Activated CD4-positive, alpha-beta T cell treated with anti-CD3 and anti-CD28 coated beads, Interleukin-2, amount 10 ng/mL, durations not matched to agents 7 days and 5 days (primary cell): ENCODE measurements around the gene ALDH7A1. TPM values are rescaled to one million over a fixed set of nuclear protein-coding genes. Genes with fewer than 3 reads are reported as not detected.

ENCODE experiments used
- CTCF ChIA-PET: fragments of 350-600 bp; sonication (Branson Sonifier 250); formaldehyde crosslinking; loops from one replicate; lab custom pipeline; 2021; ENCODE audit warnings: antibody characterized with exemption; lab: Charles Lee
- POLR2A ChIA-PET: fragments of 350-600 bp; sonication (Branson Sonifier 250); formaldehyde crosslinking; loops from one replicate; lab custom pipeline; 2021; ENCODE audit warnings: antibody characterized with exemption; lab: Charles Lee
- DNase-seq: peaks from one replicate; pipeline ENCODE4 v3.0.0-alpha.2; 2020
- H3K27ac Mint-ChIP-seq: one replicate; pipeline ENCODE4 v1.8.0; 2021; ENCODE audit warnings: mild to moderate bottlenecking, moderate library complexity, mixed read lengths
- H3K27me3 Mint-ChIP-seq: one replicate; pipeline ENCODE4 v1.8.0; 2021; ENCODE audit warnings: mixed read lengths
- H3K36me3 Mint-ChIP-seq: one replicate; pipeline ENCODE4 v1.8.0; 2021; ENCODE audit warnings: low read depth, mixed read lengths
- H3K4me1 Mint-ChIP-seq: one replicate; pipeline ENCODE4 v1.8.0; 2021; ENCODE audit warnings: mixed read lengths
- H3K4me3 Mint-ChIP-seq: one replicate; pipeline ENCODE4 v1.8.0; 2021; ENCODE audit warnings: mild to moderate bottlenecking, moderate library complexity, mixed read lengths
- H3K9me3 Mint-ChIP-seq: one replicate; pipeline ENCODE4 v1.8.0; 2021; ENCODE audit warnings: mixed read lengths
- total RNA-seq, 2 experiments: library from RNA; stranded (reverse); gene quantifications; one replicate each; pipeline ENCODE4 v1.2.3, GENCODE V29; 2021

Gene ALDH7A1
- total RNA-seq, 2 experiments from 2014 or later: 2.7 to 3.6 TPM

DNA sequence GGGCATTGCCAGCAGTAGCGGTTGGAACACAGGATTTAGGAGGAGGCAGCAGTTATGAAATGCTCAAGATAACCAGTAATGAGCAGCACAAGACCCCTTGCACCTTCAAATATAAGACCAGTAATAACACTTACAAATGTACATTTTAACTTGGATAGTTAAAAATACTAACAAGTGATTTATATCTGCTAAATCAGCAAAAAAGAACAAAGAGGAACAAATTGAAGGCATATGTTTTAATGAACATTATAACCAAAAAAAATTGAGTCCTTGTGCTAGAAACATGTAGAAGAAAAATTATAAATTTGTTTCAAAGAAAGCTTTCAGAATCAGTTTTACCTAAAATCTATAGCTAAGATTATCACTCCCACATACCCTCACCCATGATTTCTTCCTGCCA, 52.0 kb downstream of the ALDH7A1 start:
- Mint-ChIP-seq H3K4me3 (no peak overlapping the region), H3K27me3 (peaks cover 2% of the 10 kb centered on the region), H3K9me3 (no peaks in the 10 kb centered on the region), H3K36me3 (no peaks in the 10 kb centered on the region), H3K27ac (no peak overlapping the region), H3K4me1 (no peaks in the 10 kb centered on the region)
- POLR2A ChIA-PET: no interaction called here
- no peak for DNase-seq
- CTCF ChIA-PET: interaction anchor here (0.8 to 1.5 kb wide), 3 partner anchors 201 to 801 kb away, joined by 3 to 4 read pairs (median 4); no protein-coding TSS in a partner anchor

GRCh38 chr5:126542441-126542840, 52.6 kb downstream of the ALDH7A1 start:
- H3K4me3 Mint-ChIP-seq: no peak overlapping the region
- POLR2A ChIA-PET: no interaction called here
- no peaks in the 10 kb centered on the region for H3K4me1 Mint-ChIP-seq
- H3K27ac Mint-ChIP-seq: no peak overlapping the region
- H3K27me3 Mint-ChIP-seq: peaks cover 2% of the 10 kb centered on the region
- CTCF ChIA-PET: interaction anchor here (1.5 kb wide), 1 partner anchor 205 kb away, joined by 4 read pairs; no protein-coding TSS in a partner anchor
- DNase-seq: no peak
- no peaks in the 10 kb centered on the region for H3K36me3 Mint-ChIP-seq
- H3K9me3 Mint-ChIP-seq: no peaks in the 10 kb centered on the region

GRCh38 chr5:126540631-126541030, 54.4 kb downstream of the ALDH7A1 start:
- Mint-ChIP-seq H3K9me3 (no peaks in the 10 kb centered on the region), H3K4me1 (no peaks in the 10 kb centered on the region), H3K27me3 (peaks cover 2% of the 10 kb centered on the region), H3K36me3 (no peaks in the 10 kb centered on the region), H3K27ac (no peak overlapping the region), H3K4me3 (no peak overlapping the region)
- ChIA-PET POLR2A (no interaction called here), CTCF (interaction anchor here (0.9 to 1.6 kb wide), 3 partner anchors 185 to 203 kb away, joined by 3 to 4 read pairs (median 3); no protein-coding TSS in a partner anchor)
- DNase-seq: no peak

DNA sequence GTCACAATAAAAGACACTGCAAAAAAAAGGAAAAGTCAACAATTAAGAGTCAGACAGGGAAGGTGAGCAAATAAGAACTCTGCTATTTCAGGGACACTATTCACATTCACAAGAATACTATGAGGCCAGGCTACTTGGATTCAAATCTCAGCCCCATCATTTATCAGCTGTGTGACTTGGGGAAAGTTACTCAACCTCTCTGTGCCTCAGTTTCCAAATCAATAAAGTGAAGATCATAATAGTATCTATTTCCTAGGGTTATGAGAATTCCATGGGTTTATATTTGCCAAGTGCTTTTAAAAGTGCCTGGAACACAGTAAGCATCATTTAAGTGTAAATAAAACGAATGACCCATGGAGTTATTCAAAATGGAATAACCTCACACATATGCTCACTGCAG, 56.4 kb downstream of the ALDH7A1 start:
- Mint-ChIP-seq H3K36me3 (no peaks in the 10 kb centered on the region), H3K4me3 (no peak overlapping the region), H3K9me3 (no peaks in the 10 kb centered on the region), H3K27ac (no peak overlapping the region), H3K27me3 (peaks cover 2% of the 10 kb centered on the region), H3K4me1 (no peaks in the 10 kb centered on the region)
- DNase-seq: no peak
- POLR2A ChIA-PET: no interaction called here
- CTCF ChIA-PET: interaction anchor here (0.6 to 1.1 kb wide), 3 partner anchors 13 to 190 kb away, joined by 3 to 5 read pairs (median 3); no protein-coding TSS in a partner anchor

GRCh38 chr5:126536874-126537273, 58.1 kb downstream of the ALDH7A1 start:
- no peak overlapping the region for H3K4me3 Mint-ChIP-seq
- H3K27ac Mint-ChIP-seq: no peak overlapping the region
- no peaks in the 10 kb centered on the region for H3K36me3 Mint-ChIP-seq
- peaks cover 2% of the 10 kb centered on the region for H3K27me3 Mint-ChIP-seq
- no peak for DNase-seq
- CTCF ChIA-PET: no interaction called here
- H3K9me3 Mint-ChIP-seq: no peaks in the 10 kb centered on the region
- no peaks in the 10 kb centered on the region for H3K4me1 Mint-ChIP-seq
- POLR2A ChIA-PET: no interaction called here

- Mint-ChIP-seq H3K9me3 (no peaks in the 10 kb centered on the region), H3K4me3 (no peak overlapping the region), H3K27me3 (peaks cover 2% of the 10 kb centered on the region), H3K4me1 (no peaks in the 10 kb centered on the region), H3K27ac (no peak overlapping the region), H3K36me3 (no peaks in the 10 kb centered on the region)
- no peak for DNase-seq
- ChIA-PET POLR2A (no interaction called here), CTCF (interaction anchor here (0.6 to 1.3 kb wide), 3 partner anchors 11 to 197 kb away, joined by 3 to 6 read pairs (median 3); no protein-coding TSS in a partner anchor)
Measured at GRCh38 chr5:126535856-126536545, 59.0 kb downstream of the ALDH7A1 start.

DNA sequence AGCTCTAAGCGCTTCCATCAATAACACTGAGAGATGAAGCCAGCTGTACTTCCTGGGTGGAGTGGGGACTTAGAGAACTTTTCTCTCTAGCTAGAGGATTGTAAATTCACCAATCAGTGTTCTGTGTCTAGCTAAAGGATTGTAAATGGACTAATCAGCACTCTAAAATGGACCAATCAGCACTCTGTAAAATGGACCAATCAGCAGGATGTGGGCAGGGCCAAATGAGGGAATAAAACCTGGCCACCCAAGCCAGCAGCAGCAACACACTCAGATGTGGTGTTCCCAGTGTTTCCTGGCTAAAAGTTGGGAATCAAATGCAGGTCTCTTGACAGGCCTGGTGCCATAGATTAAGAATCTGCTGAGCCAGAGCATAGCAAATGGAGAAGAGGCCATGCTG, 60.5 kb downstream of the ALDH7A1 start:
- Mint-ChIP-seq H3K9me3 (no peaks in the 10 kb centered on the region), H3K4me3 (no peak overlapping the region), H3K4me1 (no peaks in the 10 kb centered on the region), H3K27me3 (no peaks in the 10 kb centered on the region), H3K27ac (no peak overlapping the region), H3K36me3 (no peaks in the 10 kb centered on the region)
- CTCF ChIA-PET: interaction anchor here (1.2 to 1.3 kb wide), 2 partner anchors 13 to 18 kb away, joined by 3 read pairs; no protein-coding TSS in a partner anchor
- no peak for DNase-seq
- POLR2A ChIA-PET: no interaction called here

DNA sequence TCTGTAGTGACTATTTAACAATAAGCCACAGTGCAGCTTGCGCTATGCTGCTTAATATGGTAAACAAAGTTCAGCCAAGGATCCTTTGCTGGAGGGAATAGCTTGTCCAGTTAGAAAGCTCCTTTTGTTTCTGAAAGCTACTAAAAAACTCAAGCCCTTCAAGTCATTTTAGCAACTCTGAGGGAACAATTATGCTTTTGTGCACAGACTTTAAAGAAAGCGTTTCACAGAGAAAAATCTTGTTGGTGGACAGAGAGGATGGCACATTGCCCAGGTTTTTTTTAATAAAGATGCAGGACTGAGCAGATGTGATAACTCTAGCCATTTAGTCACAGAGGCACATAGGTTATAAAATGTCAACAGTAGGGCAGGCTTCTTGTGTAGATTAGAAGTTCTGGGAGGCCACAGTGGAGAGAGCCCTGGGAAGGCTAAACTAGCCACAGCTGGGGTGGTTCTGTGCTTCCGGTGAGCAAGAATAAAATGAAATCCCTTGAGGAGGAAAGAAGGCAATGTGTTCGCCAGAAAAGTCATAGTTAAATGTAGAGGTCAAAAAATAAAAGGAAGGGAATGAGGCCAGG, 63.4 kb downstream of the ALDH7A1 start:
- CTCF ChIA-PET: interaction anchor here (0.6 to 2.6 kb wide), 4 partner anchors 10 to 228 kb away, joined by 3 to 9 read pairs (median 4); no protein-coding TSS in a partner anchor
- no peak overlapping the region for H3K4me3 Mint-ChIP-seq
- POLR2A ChIA-PET: no interaction called here

GRCh38 chr5:126527892-126528291, 67.1 kb downstream of the ALDH7A1 start:
- Mint-ChIP-seq H3K4me3 (no peak overlapping the region), H3K27me3 (peaks cover 6% of the 10 kb centered on the region), H3K9me3 (peaks cover 7% of the 10 kb centered on the region), H3K36me3 (no peaks in the 10 kb centered on the region), H3K27ac (no peak overlapping the region), H3K4me1 (no peaks in the 10 kb centered on the region)
- DNase-seq: no peak
- ChIA-PET CTCF (interaction anchor here (1.1 to 1.2 kb wide), 2 partner anchors 27 to 174 kb away, joined by 6 read pairs; no protein-coding TSS in a partner anchor), POLR2A (no interaction called here)

More for the DNA sequence above, 63.4 kb downstream of the ALDH7A1 start:
- Mint-ChIP-seq H3K27me3 (peaks cover 6% of the 10 kb centered on the region), H3K27ac (no peak overlapping the region), H3K4me1 (no peaks in the 10 kb centered on the region), H3K36me3 (no peaks in the 10 kb centered on the region), H3K9me3 (peaks cover 5% of the 10 kb centered on the region)
- DNase-seq: no peak

GRCh38 chr5:126527158-126527557, 67.9 kb downstream of the ALDH7A1 start:
- Mint-ChIP-seq H3K4me3 (no peak overlapping the region), H3K27ac (no peak overlapping the region), H3K27me3 (peaks cover 6% of the 10 kb centered on the region), H3K36me3 (no peaks in the 10 kb centered on the region), H3K9me3 (peaks cover 7% of the 10 kb centered on the region), H3K4me1 (no peaks in the 10 kb centered on the region)
- POLR2A ChIA-PET: no interaction called here
- CTCF ChIA-PET: interaction anchor here (1.1 to 1.2 kb wide), 2 partner anchors 26 to 174 kb away, joined by 6 read pairs; no protein-coding TSS in a partner anchor
- no peak for DNase-seq

- no peak for DNase-seq
- Mint-ChIP-seq H3K27me3 (peaks cover 6% of the 10 kb centered on the region), H3K4me1 (no peaks in the 10 kb centered on the region), H3K4me3 (no peak overlapping the region), H3K27ac (no peak overlapping the region), H3K9me3 (peaks cover 7% of the 10 kb centered on the region), H3K36me3 (no peaks in the 10 kb centered on the region)
- POLR2A ChIA-PET: no interaction called here
- CTCF ChIA-PET: no interaction called here
Measured at GRCh38 chr5:126526493-126526892, 68.5 kb downstream of the ALDH7A1 start.

- Mint-ChIP-seq H3K36me3 (no peaks in the 10 kb centered on the region), H3K4me3 (no peak overlapping the region), H3K27me3 (peaks cover 6% of the 10 kb centered on the region), H3K9me3 (peaks cover 7% of the 10 kb centered on the region), H3K4me1 (no peaks in the 10 kb centered on the region), H3K27ac (no peak overlapping the region)
- DNase-seq: no peak
- CTCF ChIA-PET: interaction anchor here (1.2 kb wide), 1 partner anchor 13 kb away, joined by 3 read pairs; no protein-coding TSS in a partner anchor
- POLR2A ChIA-PET: no interaction called here
Measured at GRCh38 chr5:126525630-126526245, 69.3 kb downstream of the ALDH7A1 start.
